K562 (cell line): Measurements from ENCODE around the gene DYNAP.

ENCODE experiments used
- MEF2A ChIP-seq: IDR thresholded peaks from 2 replicates; pipeline ENCODE4 v1.6.1; 2011; ENCODE audit warnings: low read depth, mild to moderate bottlenecking, low read length, moderate library complexity; ENCODE audit not compliant: control insufficient read depth
- POLR2AphosphoS5 ChIP-seq: IDR thresholded peaks from 2 replicates; pipeline ENCODE4 v1.6.1; 2011; ENCODE audit warnings: mild to moderate bottlenecking, low read depth, low read length, moderate library complexity; ENCODE audit not compliant: control insufficient read depth, insufficient read depth

GRCh38 chr18:54626779-54627178 lies 35.7 kb downstream of the DYNAP start:
- TF ChIP-seq POLR2AphosphoS5 (no peak), MEF2A (no peak)
